Measurements from ENCODE around the gene PDGFB. TPM values are rescaled to one million over a fixed set of nuclear protein-coding genes. Genes with fewer than 3 reads are reported as not detected.

Gene PDGFB
- total RNA-seq, 1 experiment from 2014 or later = 78.0 TPM

GRCh38 chr22:39215426-39216142 lies 29.2 kb downstream of the PDGFB start:
- peak overlapping the region; percentile 91 for H3K27ac ChIP-seq (ENCODE audit: low read length)
- no TSS peak for BruUV-seq (replicated peaks)
- intact Hi-C loops (cut with micrococcal nuclease; ENCODE audit: unreplicated experiment) (no loop called here), in situ Hi-C loops (cut with HindIII; ENCODE audit: low pct_unique_long_range_greater_than_20kb, low sequenced_read_pairs) (no loop called here)
- no peaks in the 10 kb centered on the region for H3K9me3 ChIP-seq (ENCODE audit: control insufficient read depth, insufficient read depth, low read depth, low read length)
- POLR2A ChIA-PET = no interaction called here
- TF ChIP-seq TCF7L2 (IDR thresholded peaks at IDR 0.05; ENCODE audit: low read depth, low read length) = no peak
- TF ChIP-seq, protein P1, sequence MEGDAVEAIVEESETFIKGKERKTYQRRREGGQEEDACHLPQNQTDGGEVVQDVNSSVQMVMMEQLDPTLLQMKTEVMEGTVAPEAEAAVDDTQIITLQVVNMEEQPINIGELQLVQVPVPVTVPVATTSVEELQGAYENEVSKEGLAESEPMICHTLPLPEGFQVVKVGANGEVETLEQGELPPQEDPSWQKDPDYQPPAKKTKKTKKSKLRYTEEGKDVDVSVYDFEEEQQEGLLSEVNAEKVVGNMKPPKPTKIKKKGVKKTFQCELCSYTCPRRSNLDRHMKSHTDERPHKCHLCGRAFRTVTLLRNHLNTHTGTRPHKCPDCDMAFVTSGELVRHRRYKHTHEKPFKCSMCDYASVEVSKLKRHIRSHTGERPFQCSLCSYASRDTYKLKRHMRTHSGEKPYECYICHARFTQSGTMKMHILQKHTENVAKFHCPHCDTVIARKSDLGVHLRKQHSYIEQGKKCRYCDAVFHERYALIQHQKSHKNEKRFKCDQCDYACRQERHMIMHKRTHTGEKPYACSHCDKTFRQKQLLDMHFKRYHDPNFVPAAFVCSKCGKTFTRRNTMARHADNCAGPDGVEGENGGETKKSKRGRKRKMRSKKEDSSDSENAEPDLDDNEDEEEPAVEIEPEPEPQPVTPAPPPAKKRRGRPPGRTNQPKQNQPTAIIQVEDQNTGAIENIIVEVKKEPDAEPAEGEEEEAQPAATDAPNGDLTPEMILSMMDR (IDR thresholded peaks at IDR 0.05) = peak; percentile 73
- TF ChIP-seq SIN3A (IDR thresholded peaks at IDR 0.05; ENCODE audit: borderline replicate concordance, insufficient read depth, low read depth, low read length) = no peak
- H3K4me3 ChIP-seq (ENCODE audit: low read depth in 2 of 2, low read length in 2 of 2) = no peak overlapping the region
- H3K4me1 ChIP-seq (ENCODE audit: control insufficient read depth, insufficient read depth, low read length) = peaks cover 36% of the 10 kb centered on the region
- CTCF ChIA-PET = interaction anchor here (0.7 kb wide), 1 partner anchor 41 kb away, joined by 12 read pairs; no protein-coding TSS in a partner anchor
- ATAC-seq (no peak), DNase-seq (ENCODE audit: low read depth, low spot score) (no peak)
- H3K27me3 ChIP-seq (ENCODE audit: control insufficient read depth, insufficient read depth, low read length) = no peaks in the 10 kb centered on the region
- H3K36me3 ChIP-seq (ENCODE audit: control insufficient read depth, insufficient read depth, low read length) = no peaks in the 10 kb centered on the region

- no peak for DNase-seq (ENCODE audit: low read depth, low spot score)
- Histone ChIP-seq H3K36me3 (ENCODE audit: control insufficient read depth, insufficient read depth, low read length) (no peaks in the 10 kb centered on the region), H3K27me3 (ENCODE audit: control insufficient read depth, insufficient read depth, low read length) (no peaks in the 10 kb centered on the region), H3K27ac (ENCODE audit: low read length) (peak overlapping the region; percentile 91), H3K4me3 (ENCODE audit: low read depth in 2 of 2, low read length in 2 of 2) (no peak overlapping the region), H3K4me1 (ENCODE audit: control insufficient read depth, insufficient read depth, low read length) (peaks cover 37% of the 10 kb centered on the region), H3K9me3 (ENCODE audit: control insufficient read depth, insufficient read depth, low read depth, low read length) (no peaks in the 10 kb centered on the region)
- ChIA-PET POLR2A (no interaction called here), CTCF (no interaction called here)
- BruUV-seq (replicated peaks) = no TSS peak
- no peak for ATAC-seq
- in situ Hi-C loops (cut with HindIII; ENCODE audit: low pct_unique_long_range_greater_than_20kb, low sequenced_read_pairs) (no loop called here), intact Hi-C loops (cut with micrococcal nuclease; ENCODE audit: unreplicated experiment) (no loop called here)
- no peak for TF ChIP-seq SIN3A (IDR thresholded peaks at IDR 0.05; ENCODE audit: borderline replicate concordance, insufficient read depth, low read depth, low read length)
Measured at GRCh38 chr22:39215070-39215396, 29.7 kb downstream of the PDGFB start.

DNA sequence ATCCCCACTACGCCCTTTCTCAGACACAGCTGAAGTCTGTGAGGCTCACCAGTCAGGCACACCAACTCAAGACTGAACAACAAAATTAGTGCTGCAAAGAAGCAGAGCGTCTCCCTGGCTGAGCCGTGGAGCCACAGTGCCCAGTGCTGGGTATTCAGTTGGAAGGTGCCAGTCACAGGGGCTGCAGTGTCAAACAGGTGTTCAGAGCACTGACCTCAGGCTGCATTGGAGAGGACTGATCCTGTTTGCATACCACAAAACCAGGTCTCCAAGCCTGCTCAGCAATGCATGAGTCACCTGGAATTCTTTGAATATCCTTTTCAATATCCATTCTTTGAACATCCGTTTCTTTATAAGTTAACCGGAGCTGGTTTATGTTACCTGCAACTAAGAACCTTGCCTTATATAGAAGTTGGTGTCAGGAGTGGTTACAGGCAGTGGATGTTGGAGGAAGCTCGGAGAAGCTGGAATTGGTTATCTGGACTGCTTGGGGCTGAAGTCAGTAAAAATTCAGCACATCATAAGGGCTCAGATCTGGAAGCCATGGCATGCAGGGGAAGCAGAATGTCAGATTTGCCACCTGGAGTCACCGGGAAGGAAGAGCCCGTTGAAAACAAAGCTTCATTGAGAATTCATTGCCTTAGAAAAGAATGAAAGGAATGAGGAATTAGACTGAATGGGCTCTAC lies 30.3 kb downstream of the PDGFB start:
- no TSS peak for BruUV-seq (replicated peaks)
- ChIA-PET POLR2A (no interaction called here), CTCF (no interaction called here)
- H3K36me3 ChIP-seq (ENCODE audit: control insufficient read depth, insufficient read depth, low read length) = no peaks in the 10 kb centered on the region
- ATAC-seq (peak; percentile 86), DNase-seq (ENCODE audit: low read depth, low spot score) (no peak)
- H3K27me3 ChIP-seq (ENCODE audit: control insufficient read depth, insufficient read depth, low read length) = no peaks in the 10 kb centered on the region
- H3K4me1 ChIP-seq (ENCODE audit: control insufficient read depth, insufficient read depth, low read length) = peaks cover 42% of the 10 kb centered on the region
- no peaks in the 10 kb centered on the region for H3K9me3 ChIP-seq (ENCODE audit: control insufficient read depth, insufficient read depth, low read depth, low read length)
- intact Hi-C loops (cut with micrococcal nuclease; ENCODE audit: unreplicated experiment) = no loop called here
- peak; percentile 45; the same call in 1 of the 2 replicates for TF ChIP-seq TCF7L2 (IDR thresholded peaks at IDR 0.05; ENCODE audit: low read depth, low read length)
- 0 out of 2 replicates have a peak, but pooled peaks have one; percentile 7 for TF ChIP-seq POLR2AphosphoS5 (IDR thresholded peaks at IDR 0.05; ENCODE audit: low read depth, low read length)
- TF ChIP-seq, protein P1 (IDR thresholded peaks at IDR 0.05) = no peak
- no peak for TF ChIP-seq SIN3A (IDR thresholded peaks at IDR 0.05; ENCODE audit: borderline replicate concordance, insufficient read depth, low read depth, low read length)
- no peak overlapping the region; a peak in 1 of 4 replicates for H3K4me3 ChIP-seq (ENCODE audit: low read depth in 2 of 2, low read length in 2 of 2)
- peak overlapping the region; percentile 91 for H3K27ac ChIP-seq (ENCODE audit: low read length)
- in situ Hi-C loops (cut with HindIII; ENCODE audit: low pct_unique_long_range_greater_than_20kb, low sequenced_read_pairs) = no loop called here
